ENCODE measurements around the gene PLIN1. TPM values are rescaled to one million over a fixed set of nuclear protein-coding genes. Genes with fewer than 3 reads are reported as not detected.

PLIN1 gene
- total RNA-seq, 4 donors from 2014 or later: 465 to 1,383 (median 891) TPM

DNA sequence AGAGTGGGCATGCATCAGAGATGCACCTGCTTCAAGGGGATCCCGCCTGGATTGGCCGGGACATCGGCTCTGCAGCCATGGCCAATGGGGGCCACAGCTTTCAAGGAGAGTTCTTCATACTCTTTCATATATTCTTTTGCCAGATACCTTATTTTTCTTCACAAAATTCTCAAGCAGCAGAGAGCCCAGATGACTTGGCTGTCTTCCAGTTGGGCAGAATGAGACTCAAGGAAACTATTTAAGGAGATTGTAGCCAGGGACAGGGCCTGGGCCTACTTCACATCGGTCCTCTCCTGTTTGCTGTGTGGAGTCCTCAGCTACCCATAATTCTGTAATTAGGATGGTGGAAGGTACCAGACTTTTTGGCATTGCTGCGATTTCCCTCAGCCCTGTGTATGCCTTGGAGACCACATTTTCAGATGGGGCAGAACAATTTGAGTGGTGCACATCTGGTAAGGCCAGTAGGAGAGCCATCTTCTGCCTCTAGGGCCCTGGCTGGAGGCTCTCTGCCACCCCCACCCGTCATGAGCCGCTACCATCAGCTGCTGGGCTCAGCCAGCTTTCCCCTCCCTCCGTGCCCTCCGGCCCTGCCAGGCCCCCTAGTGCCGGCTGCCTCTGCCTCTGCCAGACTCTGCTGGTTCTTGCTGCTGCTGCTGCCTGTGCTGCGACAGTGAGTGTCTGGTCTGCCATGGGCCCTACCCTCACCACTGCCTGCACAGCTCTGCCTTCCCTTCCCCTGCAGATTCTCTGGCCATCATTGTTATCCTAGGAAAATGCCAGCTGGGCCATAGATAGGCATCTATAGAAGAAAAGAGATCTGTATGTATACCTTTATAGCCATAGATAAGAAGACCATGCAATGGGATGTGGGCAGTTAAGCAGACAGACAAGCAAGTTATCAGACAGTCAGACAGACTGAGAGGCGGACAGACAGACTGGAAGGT is 6.7 kb downstream of the PLIN1 start:
- DNase-seq (ENCODE audit: low spot score) (no peak), ATAC-seq (ENCODE audit: low FRiP score) (no peak)
- TF ChIP-seq, protein P1, sequence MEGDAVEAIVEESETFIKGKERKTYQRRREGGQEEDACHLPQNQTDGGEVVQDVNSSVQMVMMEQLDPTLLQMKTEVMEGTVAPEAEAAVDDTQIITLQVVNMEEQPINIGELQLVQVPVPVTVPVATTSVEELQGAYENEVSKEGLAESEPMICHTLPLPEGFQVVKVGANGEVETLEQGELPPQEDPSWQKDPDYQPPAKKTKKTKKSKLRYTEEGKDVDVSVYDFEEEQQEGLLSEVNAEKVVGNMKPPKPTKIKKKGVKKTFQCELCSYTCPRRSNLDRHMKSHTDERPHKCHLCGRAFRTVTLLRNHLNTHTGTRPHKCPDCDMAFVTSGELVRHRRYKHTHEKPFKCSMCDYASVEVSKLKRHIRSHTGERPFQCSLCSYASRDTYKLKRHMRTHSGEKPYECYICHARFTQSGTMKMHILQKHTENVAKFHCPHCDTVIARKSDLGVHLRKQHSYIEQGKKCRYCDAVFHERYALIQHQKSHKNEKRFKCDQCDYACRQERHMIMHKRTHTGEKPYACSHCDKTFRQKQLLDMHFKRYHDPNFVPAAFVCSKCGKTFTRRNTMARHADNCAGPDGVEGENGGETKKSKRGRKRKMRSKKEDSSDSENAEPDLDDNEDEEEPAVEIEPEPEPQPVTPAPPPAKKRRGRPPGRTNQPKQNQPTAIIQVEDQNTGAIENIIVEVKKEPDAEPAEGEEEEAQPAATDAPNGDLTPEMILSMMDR (IDR thresholded peaks at IDR 0.05): no peak

DNA sequence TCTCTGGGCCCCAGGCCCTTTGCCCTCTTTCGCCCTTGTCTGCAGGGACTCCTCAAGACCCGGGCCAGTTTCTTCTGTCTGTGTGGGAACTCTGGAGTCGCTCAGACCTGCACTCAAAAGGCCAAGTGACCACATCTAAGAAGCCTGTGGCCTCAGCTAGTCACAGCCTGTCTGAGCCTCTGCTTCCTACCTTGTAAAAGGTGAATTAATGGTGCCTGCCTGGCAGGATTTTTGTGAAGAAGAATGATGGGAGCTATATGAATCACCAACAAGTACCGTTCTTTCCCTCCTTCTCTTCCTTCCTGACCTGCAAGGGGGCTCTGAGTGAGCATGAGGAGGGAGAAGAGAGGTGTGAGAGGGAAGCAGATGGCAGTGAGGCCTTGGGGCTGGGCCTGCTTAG is 7.5 kb downstream of the PLIN1 start:
- DNase-seq (ENCODE audit: low spot score) (no peak), ATAC-seq (ENCODE audit: low FRiP score) (no peak)

DNA sequence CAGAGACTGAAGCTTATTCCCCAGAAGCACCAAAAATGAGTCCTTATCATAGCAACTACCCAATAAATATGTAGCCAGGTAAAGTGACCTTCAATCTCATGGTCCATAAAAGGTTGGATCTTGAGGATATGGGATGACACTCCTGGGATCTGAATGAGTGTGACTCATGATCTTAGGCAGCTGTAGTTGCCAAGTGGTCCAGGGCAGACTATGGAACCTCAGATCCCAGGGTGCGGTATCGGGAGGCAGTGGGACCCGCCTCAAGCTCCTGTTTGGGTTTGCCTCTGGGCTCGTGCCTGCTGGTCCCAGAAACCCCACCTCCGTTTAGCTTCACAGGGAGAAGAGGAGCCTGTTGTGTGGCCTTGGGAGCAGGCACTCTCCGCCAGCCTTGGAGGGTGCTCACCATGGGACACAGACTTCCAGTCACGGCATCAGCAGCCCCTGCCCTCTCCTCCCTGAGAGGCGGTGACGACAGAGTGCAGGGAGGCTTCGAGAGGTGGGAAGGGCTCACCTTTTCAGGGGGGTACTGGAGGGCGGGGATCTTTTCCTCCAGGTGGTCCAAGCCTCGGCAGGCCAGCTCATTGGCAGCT is 8.1 kb downstream of the PLIN1 start:
- no peak for DNase-seq (ENCODE audit: low spot score)
- no peak for ATAC-seq (ENCODE audit: low FRiP score)
- TF ChIP-seq, protein P1 (IDR thresholded peaks at IDR 0.05): no peak

More for the DNA sequence above, 7.5 kb downstream of the PLIN1 start:
- TF ChIP-seq, protein P1 (IDR thresholded peaks at IDR 0.05): no peak

DNA sequence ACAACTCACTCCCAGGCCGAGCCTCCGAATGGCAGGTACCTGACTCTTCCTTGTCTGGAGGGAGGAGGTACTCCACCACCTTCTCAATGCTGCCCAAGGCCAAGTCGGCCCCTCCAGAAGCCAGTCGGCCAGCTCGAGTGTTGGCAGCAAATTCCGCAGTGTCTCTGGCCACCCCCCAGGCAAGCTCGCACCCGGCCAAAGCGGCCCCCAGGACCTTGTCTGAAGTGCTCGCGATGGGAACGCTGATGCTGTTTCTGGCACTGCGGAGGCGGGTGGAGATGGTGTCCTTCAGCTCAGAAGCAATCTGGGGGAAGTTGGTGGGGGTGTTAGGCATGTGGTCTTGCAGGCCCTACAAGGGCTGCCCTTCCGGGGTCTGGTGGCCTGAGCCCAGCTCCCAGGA is 9.2 kb downstream of the PLIN1 start:
- TF ChIP-seq, protein P1 (IDR thresholded peaks at IDR 0.05): no peak
- DNase-seq (ENCODE audit: low spot score) (no peak), ATAC-seq (ENCODE audit: low FRiP score) (no peak)

DNA sequence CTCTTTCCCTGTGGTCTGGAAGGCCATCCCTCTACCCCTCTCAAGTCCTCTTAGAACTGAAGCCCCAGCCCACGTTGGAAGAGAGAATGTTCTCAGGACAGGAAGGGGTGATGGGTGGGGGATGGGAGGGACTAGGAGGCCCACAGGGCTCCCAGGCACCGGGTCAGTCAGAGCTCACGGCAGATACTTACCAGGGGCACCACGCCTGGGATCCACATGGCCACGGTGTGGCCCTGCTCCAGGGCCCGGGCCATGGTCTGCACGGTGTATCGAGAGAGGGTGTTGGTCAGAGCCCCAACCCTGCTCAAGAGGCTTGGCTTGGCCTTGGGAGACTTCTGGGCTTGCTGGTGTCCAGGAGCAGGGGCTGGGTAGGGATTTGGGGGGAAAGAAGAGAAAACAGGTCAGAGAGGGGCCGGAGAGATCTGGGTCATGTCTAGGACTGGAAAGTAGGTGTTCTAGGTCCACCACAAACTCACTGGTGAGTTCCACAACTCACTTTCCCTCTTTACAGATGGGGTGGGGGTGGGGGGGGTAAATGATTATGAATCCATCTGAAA is 9.8 kb downstream of the PLIN1 start:
- ATAC-seq (ENCODE audit: low FRiP score): no peak
- TF ChIP-seq, protein P1 (IDR thresholded peaks at IDR 0.05): no peak
- no peak for DNase-seq (ENCODE audit: low spot score)

DNA sequence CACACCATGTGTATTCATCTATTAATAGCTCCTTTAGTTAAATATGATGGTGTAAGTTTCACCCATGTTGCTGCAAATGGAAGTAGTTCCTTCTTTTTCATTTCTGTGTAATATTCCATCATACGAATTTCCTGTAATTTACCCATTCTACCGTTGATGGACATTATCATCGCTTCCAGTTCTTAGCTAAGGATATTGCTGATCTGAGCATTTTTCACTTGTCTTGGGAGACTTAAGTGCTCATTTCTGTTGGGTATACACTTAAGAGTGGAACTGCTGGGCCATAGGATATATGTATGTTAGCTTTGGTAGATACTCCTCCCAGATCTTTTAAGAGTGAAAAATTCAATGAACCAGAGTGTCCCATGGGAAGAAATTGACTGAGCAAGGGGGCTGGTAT is 11.0 kb downstream of the PLIN1 start:
- no peak for DNase-seq (ENCODE audit: low spot score)
- TF ChIP-seq, protein P1 (IDR thresholded peaks at IDR 0.05): no peak
- no peak for ATAC-seq (ENCODE audit: low FRiP score)

All from omental fat pad (tissue), 4 donors.